Measurements from ENCODE around the gene BBLN.
"Not testable (repeated sequence)": the region's sequence is repeated elsewhere in the genome, so short reads cannot be mapped to it uniquely, and the experiment has no call there.

The BBLN gene

GRCh38 chr9:128159784-128160602 lies at the start of gene BBLN:
Gene BBLN, plus strand, starts transcription at chr9:128160265. Its CDS starts 143 bp downstream, at chr9:128160408.
- ATAC-seq (ENCODE audit: low read depth) (peak; percentile 85), DNase-seq (ENCODE audit: low spot score) (peak; percentile 92)
- H3K27me3 ChIP-seq (ENCODE audit: insufficient read depth, poor library complexity, severe bottlenecking), result no peaks in the 10 kb centered on the region
- no peak for TF ChIP-seq CTCF (IDR thresholded peaks at IDR 0.05; ENCODE audit: poor library complexity, severe bottlenecking)
- H3K4me3 ChIP-seq (ENCODE audit: severe bottlenecking), result peak within 1 kb of the TSS; percentile 89
- peak within 1 kb of the TSS; percentile 26 for H3K27ac ChIP-seq (ENCODE audit: poor library complexity, severe bottlenecking)
- H3K9me3 ChIP-seq (ENCODE audit: severe bottlenecking), result no peaks in the 10 kb centered on the region
- no peaks in the 10 kb centered on the region for H3K4me1 ChIP-seq (ENCODE audit: insufficient read depth, poor library complexity, severe bottlenecking)
- peaks cover 21% of the 10 kb centered on the region for H3K36me3 ChIP-seq (ENCODE audit: low read depth)

- not testable (repeated sequence) for H3K27ac ChIP-seq (ENCODE audit: poor library complexity, severe bottlenecking); H3K9me3 ChIP-seq (ENCODE audit: severe bottlenecking); ATAC-seq (ENCODE audit: low read depth); H3K27me3 ChIP-seq (ENCODE audit: insufficient read depth, poor library complexity, severe bottlenecking); H3K4me3 ChIP-seq (ENCODE audit: severe bottlenecking); H3K4me1 ChIP-seq (ENCODE audit: insufficient read depth, poor library complexity, severe bottlenecking); DNase-seq (ENCODE audit: low spot score)
- peaks cover 15% of the 10 kb centered on the region for H3K36me3 ChIP-seq (ENCODE audit: low read depth)
These were observed 48.3 kb upstream of the BBLN start for GRCh38 chr9:128111726-128112125.

- Histone ChIP-seq H3K27me3 (ENCODE audit: insufficient read depth, poor library complexity, severe bottlenecking) (no peaks in the 10 kb centered on the region), H3K27ac (ENCODE audit: poor library complexity, severe bottlenecking) (no peak overlapping the region), H3K9me3 (ENCODE audit: severe bottlenecking) (no peaks in the 10 kb centered on the region), H3K36me3 (ENCODE audit: low read depth) (no peaks in the 10 kb centered on the region), H3K4me1 (ENCODE audit: insufficient read depth, poor library complexity, severe bottlenecking) (no peaks in the 10 kb centered on the region), H3K4me3 (ENCODE audit: severe bottlenecking) (no peak overlapping the region)
- TF ChIP-seq CTCF (IDR thresholded peaks at IDR 0.05; ENCODE audit: poor library complexity, severe bottlenecking), result no peak
- DNase-seq (ENCODE audit: low spot score), result peak; percentile 45
- ATAC-seq (ENCODE audit: low read depth), result no peak
These were observed 46.3 kb upstream of the BBLN start for GRCh38 chr9:128113526-128114325.

- ATAC-seq (ENCODE audit: low read depth) (no peak), DNase-seq (ENCODE audit: low spot score) (peak; percentile 53)
- H3K4me3 ChIP-seq (ENCODE audit: severe bottlenecking), result no peak overlapping the region
- H3K27ac ChIP-seq (ENCODE audit: poor library complexity, severe bottlenecking), result no peak overlapping the region
- H3K9me3 ChIP-seq (ENCODE audit: severe bottlenecking), result no peaks in the 10 kb centered on the region
- H3K4me1 ChIP-seq (ENCODE audit: insufficient read depth, poor library complexity, severe bottlenecking), result no peaks in the 10 kb centered on the region
- TF ChIP-seq CTCF (IDR thresholded peaks at IDR 0.05; ENCODE audit: poor library complexity, severe bottlenecking), result no peak
- H3K36me3 ChIP-seq (ENCODE audit: low read depth), result no peaks in the 10 kb centered on the region
- no peaks in the 10 kb centered on the region for H3K27me3 ChIP-seq (ENCODE audit: insufficient read depth, poor library complexity, severe bottlenecking)
These were observed 45.5 kb upstream of the BBLN start for GRCh38 chr9:128114326-128115186.

Data from RWPE2 (cell line).